Hypothalamus (tissue), 51 donors: ENCODE data around the gene CYP2R1.

Source experiments
- DNase-seq, 51 donors: peaks; one replicate each; lab custom pipeline; 2025; lab: John Stamatoyannopoulos, UW

The CYP2R1 gene

DNA sequence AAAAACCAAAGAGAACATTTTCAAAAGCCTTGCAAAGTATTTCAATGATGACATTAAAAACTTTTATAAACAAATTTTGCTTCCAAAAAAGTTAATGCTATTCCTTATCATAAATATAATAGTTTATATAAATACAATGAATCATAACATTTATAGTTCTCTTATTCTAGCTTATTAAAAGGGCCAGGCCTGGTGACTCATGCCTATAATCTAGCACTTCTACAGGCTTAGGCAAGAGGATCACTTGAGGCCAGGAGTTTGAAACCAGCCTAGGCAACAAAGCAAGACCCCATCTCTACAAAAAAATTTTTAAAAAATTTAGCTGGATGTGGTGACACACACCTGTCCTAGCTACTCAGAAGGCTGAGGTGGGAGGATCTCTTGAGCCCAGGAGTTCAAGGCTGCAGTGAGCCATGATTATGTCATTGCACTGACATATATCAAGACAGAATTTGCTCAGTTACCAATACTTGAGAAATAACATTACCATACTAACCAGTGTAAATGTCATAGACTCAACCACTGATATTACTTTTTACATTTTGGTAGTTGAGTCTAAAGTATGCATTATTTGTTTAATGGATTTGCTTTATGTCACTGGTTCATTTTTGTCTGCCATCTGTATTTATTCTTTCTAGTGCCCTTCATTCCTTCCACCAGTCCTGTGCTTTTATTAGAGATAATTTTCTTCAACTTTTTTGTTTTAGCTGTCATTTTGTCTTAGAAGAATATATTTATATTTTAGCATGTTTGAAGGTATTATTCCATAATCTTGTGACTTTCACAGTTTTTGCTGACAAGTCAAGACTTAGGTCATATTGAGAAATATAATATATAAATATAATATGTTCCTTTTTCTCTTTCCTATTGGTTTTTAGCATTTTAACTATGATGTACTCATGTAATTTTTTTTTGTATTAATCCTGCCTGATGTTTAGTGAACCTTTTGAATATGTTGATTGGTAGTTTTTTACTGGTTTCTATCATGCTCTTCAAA is 56.2 kb downstream of the CYP2R1 start:
- no peak for DNase-seq
